Sigmoid colon (tissue), 4 donors: ENCODE results near the gene TMEM164.

Source experiments
- CTCF ChIP-seq, 4 experiments: fragments of 450-650 bp in 3 of 4; fragments of 200-600 bp in 1 of 4; IDR thresholded peaks; one replicate each; pipeline ENCODE4 v1.5.1; 2016 to 2019; ENCODE audit warnings: antibody characterized with exemption in 4 of 4, mild to moderate bottlenecking in 3 of 4, moderate library complexity in 2 of 4
- EP300 ChIP-seq, 4 donors: sonication (generic); formaldehyde crosslinking; IDR thresholded peaks; one replicate each; pipeline ENCODE4 v1.6.1; 2017; ENCODE audit warnings: antibody characterized with exemption in 4 of 4
- POLR2A ChIP-seq, 2 donors: fragments of 450-650 bp; IDR thresholded peaks; one replicate each; pipeline ENCODE4 v1.6.1; 2016; ENCODE audit warnings: antibody characterized with exemption in 2 of 2, mild to moderate bottlenecking in 2 of 2, moderate library complexity in 2 of 2
- POLR2AphosphoS5 ChIP-seq, 4 donors: sonication (generic); formaldehyde crosslinking; IDR thresholded peaks; one replicate each; pipeline ENCODE4 v1.6.1; 2017; ENCODE audit warnings: antibody characterized with exemption in 4 of 4

GRCh38 chrX:110226931-110227330 is 224.0 kb downstream of the TMEM164 start:
- TF ChIP-seq EP300 (IDR thresholded peaks at IDR 0.05) = no peak
- no peak for TF ChIP-seq POLR2AphosphoS5 (IDR thresholded peaks at IDR 0.05)
- no peak for TF ChIP-seq CTCF (IDR thresholded peaks at IDR 0.05)
- no peak for TF ChIP-seq POLR2A (IDR thresholded peaks at IDR 0.05)
